ENCODE measurements around the gene KIRREL3. TPM values are rescaled to one million over a fixed set of nuclear protein-coding genes. Genes with fewer than 3 reads are reported as not detected.

Gene KIRREL3
- polyA plus RNA-seq, 2 of the 4 experiments (the other 2 are of a cell fraction): 3.0 to 11.0 TPM

- CTCF ChIA-PET: interaction anchor here (1.2 kb wide), 1 partner anchor 125 kb away, joined by 4 read pairs; no protein-coding TSS in a partner anchor
- no peak for TF ChIP-seq MAFK (IDR thresholded peaks at IDR 0.05; ENCODE audit: partially characterized antibody)
- H3K4me3 ChIP-seq: no peak overlapping the region
- 90% methylated on average over 3 of the region's 4 CpGs for WGBS (ENCODE audit: missing lambda C conversion rate)
- no peak overlapping the region for H3K4me2 ChIP-seq
- POLR2A ChIA-PET: no interaction called here
- no peak for DNase-seq (ENCODE audit: low read depth in 1 of 2, low spot score in 1 of 2)
- no peaks in the 10 kb centered on the region for H3K9me3 ChIP-seq
- no peak overlapping the region for H3K27ac ChIP-seq
- no peaks in the 10 kb centered on the region for H3K4me1 ChIP-seq
- no peak for ATAC-seq
- FAIRE-seq: no peak
Measured at GRCh38 chr11:126864934-126865333, 135.6 kb downstream of the KIRREL3 start.

- CTCF ChIA-PET: no interaction called here
- no peak for TF ChIP-seq CTCF (IDR thresholded peaks at IDR 0.05)
- TF ChIP-seq GATA3 (IDR thresholded peaks at IDR 0.05; ENCODE audit: borderline replicate concordance): no peak
- no peak for TF ChIP-seq ESRRA (IDR thresholded peaks at IDR 0.05; ENCODE audit: borderline replicate concordance, low read length)
- TF ChIP-seq HDAC2 (IDR thresholded peaks at IDR 0.05): no peak
- no peak for TF ChIP-seq BHLHE40 (IDR thresholded peaks at IDR 0.05; ENCODE audit: low read depth, low read length)
- no peak for TF ChIP-seq ZFP36 (IDR thresholded peaks at IDR 0.05; ENCODE audit: borderline replicate concordance, partially characterized antibody)
- TF ChIP-seq HES2 (IDR thresholded peaks at IDR 0.05): no peak
- TF ChIP-seq PHF8 (IDR thresholded peaks at IDR 0.05; ENCODE audit: borderline replicate concordance, low read depth): no peak
- no peak for TF ChIP-seq HOXA7 (CRISPR knock-in tag; IDR thresholded peaks at IDR 0.05)
- no peak for TF ChIP-seq MYC (IDR thresholded peaks at IDR 0.05; ENCODE audit: borderline replicate concordance, low read length)
- no peak for TF ChIP-seq RARB (CRISPR knock-in tag; IDR thresholded peaks at IDR 0.05)
- TF ChIP-seq EHF (CRISPR knock-in tag; IDR thresholded peaks at IDR 0.05): no peak
- no peak for TF ChIP-seq CHD2 (IDR thresholded peaks at IDR 0.05; ENCODE audit: low read length, partially characterized antibody)
- no peak for TF ChIP-seq HOXB13 (CRISPR knock-in tag; IDR thresholded peaks at IDR 0.05; ENCODE audit: low read depth)
- no peak for TF ChIP-seq MAZ (IDR thresholded peaks at IDR 0.05; ENCODE audit: borderline replicate concordance, low read depth, low read length)
- no peak for TF ChIP-seq ATOH8 (CRISPR knock-in tag; IDR thresholded peaks at IDR 0.05; ENCODE audit: low read depth)
- no peak for TF ChIP-seq KDM1A (IDR thresholded peaks at IDR 0.05; ENCODE audit: low read depth)
- no peak for TF ChIP-seq REST (IDR thresholded peaks at IDR 0.05)
- WGBS (ENCODE audit: missing lambda C conversion rate): 86% methylated on average over 21 of the region's 21 CpGs
- Histone ChIP-seq H3K27ac (no peak overlapping the region), H3K4me3 (no peak overlapping the region), H3K4me2 (no peak overlapping the region), H3K9me3 (no peaks in the 10 kb centered on the region), H3K4me1 (no peaks in the 10 kb centered on the region)
- FAIRE-seq: no peak
- POLR2A ChIA-PET: no interaction called here
- DNase-seq (ENCODE audit: low read depth in 1 of 2, low spot score in 1 of 2): no peak
- no peak for ATAC-seq
Measured at GRCh38 chr11:126863294-126863997, 137.1 kb downstream of the KIRREL3 start.

Data from A549 (cell line).